MM.1S (cell line): ENCODE results near the gene KCNJ15.

Experiments
- DNase-seq: peaks from one replicate; pipeline ENCODE4 v3.0.0-alpha.2; 2015
- H2AFZ ChIP-seq: fragments of 300-600 bp; sonication (generic); 2 replicates; pipeline ENCODE4 v1.6.0; 2016; ENCODE audit warnings: antibody characterized with exemption, low read length
- H3F3A ChIP-seq: fragments of 300-600 bp; sonication (generic); 2 replicates; pipeline ENCODE4 v1.6.1; 2016; ENCODE audit warnings: mild to moderate bottlenecking, antibody characterized with exemption, low read length, moderate library complexity, mixed read lengths; ENCODE audit not compliant: insufficient read depth
- H3K27ac ChIP-seq: fragments of 300-600 bp; sonication (generic); 2 replicates; pipeline ENCODE4 v1.5.1; 2016; ENCODE audit warnings: mild to moderate bottlenecking, low read length
- H3K27me3 ChIP-seq: fragments of 300-600 bp; sonication (generic); replicated peaks from 2 replicates; pipeline ENCODE4 v1.6.0; 2016; ENCODE audit warnings: low read length; ENCODE audit not compliant: insufficient read depth
- H3K36me3 ChIP-seq: fragments of 300-600 bp; sonication (generic); replicated peaks from 2 replicates; pipeline ENCODE4 v1.6.1; 2016; ENCODE audit warnings: mild to moderate bottlenecking, low read length, mixed read lengths; ENCODE audit not compliant: insufficient read depth
- H3K4me1 ChIP-seq: fragments of 300-600 bp; sonication (generic); 2 replicates; pipeline ENCODE4 v1.6.1; 2016; ENCODE audit warnings: low read length, mixed read lengths
- H3K4me2 ChIP-seq: fragments of 300-600 bp; sonication (generic); 2 replicates; pipeline ENCODE4 v1.6.0; 2016; ENCODE audit warnings: low read depth, low read length
- H3K4me3 ChIP-seq: fragments of 300-600 bp; sonication (generic); 2 replicates; pipeline ENCODE4 v1.5.1; 2016; ENCODE audit warnings: low read length, mixed read lengths
- H3K79me2 ChIP-seq: fragments of 300-600 bp; sonication (generic); 2 replicates; pipeline ENCODE4 v1.6.1; 2016; ENCODE audit warnings: mixed run types, low read length, mixed read lengths
- H3K9ac ChIP-seq: fragments of 300-600 bp; sonication (generic); 2 replicates; pipeline ENCODE4 v1.6.1; 2016; ENCODE audit warnings: low read length, mixed read lengths
- H3K9me2 ChIP-seq: fragments of 300-600 bp; sonication (generic); replicated peaks from 2 replicates; pipeline ENCODE4 v1.6.1; 2016; ENCODE audit warnings: mild to moderate bottlenecking, low read length, mixed read lengths; ENCODE audit not compliant: insufficient read depth
- H3K9me3 ChIP-seq: fragments of 300-600 bp; sonication (generic); replicated peaks from 2 replicates; pipeline ENCODE4 v1.6.1; 2016; ENCODE audit warnings: mild to moderate bottlenecking, low read length, mixed read lengths; ENCODE audit not compliant: insufficient read depth
- H4K20me1 ChIP-seq: fragments of 300-600 bp; sonication (generic); 2 replicates; pipeline ENCODE4 v1.6.1; 2016; ENCODE audit warnings: mild to moderate bottlenecking, low read length, moderate library complexity, mixed read lengths; ENCODE audit not compliant: insufficient read depth
- CTCF ChIP-seq: fragments of 300-600 bp; sonication (generic); IDR thresholded peaks from 2 replicates; pipeline ENCODE4 v1.5.1; 2016; ENCODE audit warnings: antibody characterized with exemption, low read length, mixed read lengths
- EZH2 ChIP-seq: fragments of 300-600 bp; sonication (generic); optimal IDR thresholded peaks from 2 replicates; pipeline ENCODE3; 2017; ENCODE audit warnings: low read depth, mild to moderate bottlenecking, antibody characterized with exemption, low read length, mixed read lengths
- EZH2phosphoT487 ChIP-seq: fragments of 300-600 bp; sonication (generic); IDR thresholded peaks from 2 replicates; pipeline ENCODE4 v1.6.1; 2018; ENCODE audit warnings: antibody characterized with exemption, low read length

Gene KCNJ15

GRCh38 chr21:38221594-38221993 is 35.2 kb upstream of the KCNJ15 start:
- TF ChIP-seq EZH2 (no peak), CTCF (no peak), EZH2phosphoT487 (no peak)
- no peaks in the 10 kb centered on the region for H3K79me2 ChIP-seq
- DNase-seq, result no peak
- no peak overlapping the region for H3K27ac ChIP-seq
- H3K4me1 ChIP-seq, result 0 out of 2 replicates have a peak, but pooled peaks cover 3% of the 10 kb centered on the region
- H4K20me1 ChIP-seq, result no peaks in the 10 kb centered on the region
- H3K4me3 ChIP-seq, result no peak overlapping the region
- H3K4me2 ChIP-seq, result no peak overlapping the region
- no peaks in the 10 kb centered on the region for H3F3A ChIP-seq
- H3K27me3 ChIP-seq, result no peaks in the 10 kb centered on the region
- H3K36me3 ChIP-seq, result no peaks in the 10 kb centered on the region
- H3K9me2 ChIP-seq, result no peaks in the 10 kb centered on the region
- no peak overlapping the region for H3K9ac ChIP-seq
- H2AFZ ChIP-seq, result no peak overlapping the region
- H3K9me3 ChIP-seq, result no peaks in the 10 kb centered on the region

- H3K9me3 ChIP-seq, result no peaks in the 10 kb centered on the region
- no peaks in the 10 kb centered on the region for H3K27me3 ChIP-seq
- H3F3A ChIP-seq, result no peaks in the 10 kb centered on the region
- no peak overlapping the region for H3K4me3 ChIP-seq
- no peaks in the 10 kb centered on the region for H3K9me2 ChIP-seq
- DNase-seq, result no peak
- TF ChIP-seq EZH2 (no peak), EZH2phosphoT487 (no peak), CTCF (no peak)
- no peak overlapping the region for H3K9ac ChIP-seq
- no peaks in the 10 kb centered on the region for H3K79me2 ChIP-seq
- H3K4me1 ChIP-seq, result 0 out of 2 replicates have a peak, but pooled peaks cover 3% of the 10 kb centered on the region
- no peak overlapping the region for H3K27ac ChIP-seq
- H2AFZ ChIP-seq, result no peak overlapping the region
- no peaks in the 10 kb centered on the region for H4K20me1 ChIP-seq
- no peaks in the 10 kb centered on the region for H3K36me3 ChIP-seq
- no peak overlapping the region for H3K4me2 ChIP-seq
These were observed 32.8 kb upstream of the KCNJ15 start for GRCh38 chr21:38223893-38224540.

GRCh38 chr21:38227401-38227800 is 29.4 kb upstream of the KCNJ15 start:
- Histone ChIP-seq H3K27ac (no peak overlapping the region), H3K9me2 (no peaks in the 10 kb centered on the region), H3F3A (no peaks in the 10 kb centered on the region), H3K79me2 (no peaks in the 10 kb centered on the region), H4K20me1 (no peaks in the 10 kb centered on the region), H3K4me2 (no peak overlapping the region), H3K4me1 (no peaks in the 10 kb centered on the region), H3K9me3 (0 out of 2 replicates have a peak, but pooled peaks cover 3% of the 10 kb centered on the region), H3K9ac (no peak overlapping the region), H3K4me3 (no peak overlapping the region), H3K36me3 (no peaks in the 10 kb centered on the region), H3K27me3 (no peaks in the 10 kb centered on the region), H2AFZ (no peak overlapping the region)
- no peak for TF ChIP-seq EZH2
- no peak for TF ChIP-seq EZH2phosphoT487
- TF ChIP-seq CTCF, result no peak
- DNase-seq, result no peak
